GM21619 (cell line): Measurements from ENCODE around the gene MNX1.
A peak's percentile ranks its signal among the peaks of the same experiment; 100 is the strongest.

Experiments used
- ATAC-seq: cut with Tn5 transposase; IDR thresholded peaks from one replicate; pipeline ENCODE4 v1.9.1; 2021; ENCODE audit not compliant: unreplicated experiment

Gene MNX1

GRCh38 chr7:157010588-157011332 lies at the start of gene MNX1:
Gene MNX1 (minus strand): TSS chr7:157010663. CDS start chr7:157010350, 313 bp downstream.
- peak; percentile 63 for ATAC-seq

- ATAC-seq: no peak
These were observed 49.1 kb upstream of the MNX1 start for GRCh38 chr7:157059534-157059933.

- ATAC-seq: no peak
These were observed 48.2 kb upstream of the MNX1 start for GRCh38 chr7:157058701-157059100.

- ATAC-seq: no peak
These were observed 47.6 kb upstream of the MNX1 start for GRCh38 chr7:157058068-157058467.

- no peak for ATAC-seq
These were observed 46.8 kb upstream of the MNX1 start for GRCh38 chr7:157056957-157057902.

- no peak for ATAC-seq
These were observed 45.8 kb upstream of the MNX1 start for GRCh38 chr7:157056246-157056645.

- ATAC-seq: no peak
These were observed 44.5 kb upstream of the MNX1 start for GRCh38 chr7:157054927-157055326.

- ATAC-seq: no peak
These were observed 42.7 kb upstream of the MNX1 start for GRCh38 chr7:157053118-157053517.

- no peak for ATAC-seq
These were observed 36.7 kb upstream of the MNX1 start for GRCh38 chr7:157047148-157047547.

GRCh38 chr7:157046681-157047080 lies 36.2 kb upstream of the MNX1 start:
- ATAC-seq: no peak

- no peak for ATAC-seq
These were observed 34.6 kb upstream of the MNX1 start for GRCh38 chr7:157044943-157045660.

- no peak for ATAC-seq
These were observed 33.8 kb upstream of the MNX1 start for GRCh38 chr7:157044147-157044687.

GRCh38 chr7:157043745-157044144 lies 33.3 kb upstream of the MNX1 start:
- no peak for ATAC-seq

- no peak for ATAC-seq
These were observed 31.2 kb upstream of the MNX1 start for GRCh38 chr7:157041514-157042277.

GRCh38 chr7:157041004-157041403 lies 30.5 kb upstream of the MNX1 start:
- ATAC-seq: no peak

GRCh38 chr7:157037635-157038034 lies 27.2 kb upstream of the MNX1 start:
- ATAC-seq: no peak

GRCh38 chr7:157037028-157037427 lies 26.6 kb upstream of the MNX1 start:
- ATAC-seq: no peak

- ATAC-seq: no peak
These were observed 25.5 kb upstream of the MNX1 start for GRCh38 chr7:157035979-157036378.

- no peak for ATAC-seq
These were observed 24.8 kb upstream of the MNX1 start for GRCh38 chr7:157035302-157035701.
